WTC11 (cell line): ENCODE data around the gene SPATA9. TPM values are rescaled to one million over a fixed set of nuclear protein-coding genes. Genes with fewer than 3 reads are reported as not detected.
A peak's percentile ranks its signal among the peaks of the same experiment; 100 is the strongest.

Source experiments
- ATAC-seq: fragments of 200-7000 bp; cut with Tn5 transposase; 2 replicates; pipeline ENCODE4 v1.10.0; 2021; ENCODE audit warnings: mild to moderate bottlenecking, moderate library complexity
- CTCF ChIA-PET: fragments of 300-600 bp; sonication (Branson Sonifier 250); formaldehyde crosslinking; loops from one replicate; lab custom pipeline; 2021; ENCODE audit warnings: antibody characterized with exemption; lab: Charles Lee
- POLR2A ChIA-PET: fragments of 350-600 bp; sonication (Branson Sonifier 250); formaldehyde crosslinking; loops from one replicate; lab custom pipeline; 2021; ENCODE audit warnings: antibody characterized with exemption; lab: Charles Lee
- DNase-seq: peaks from one replicate; pipeline ENCODE4 v3.0.0; 2021; ENCODE audit warnings: low spot score
- H3K27ac Mint-ChIP-seq: 2 replicates; pipeline ENCODE4 v1.8.0; 2021; ENCODE audit warnings: mixed read lengths
- H3K27me3 Mint-ChIP-seq: 2 replicates; pipeline ENCODE4 v1.8.0; 2021; ENCODE audit warnings: low read depth, mild to moderate bottlenecking, moderate library complexity, mixed read lengths
- H3K36me3 Mint-ChIP-seq: 2 replicates; pipeline ENCODE4 v1.8.0; 2021; ENCODE audit warnings: mixed read lengths
- H3K4me1 Mint-ChIP-seq: 2 replicates; pipeline ENCODE4 v1.8.0; 2022; ENCODE audit warnings: mixed read lengths
- H3K4me3 Mint-ChIP-seq: 2 replicates; pipeline ENCODE4 v1.8.0; 2021; ENCODE audit warnings: mild to moderate bottlenecking, moderate library complexity, mixed read lengths
- H3K9me3 Mint-ChIP-seq: 2 replicates; pipeline ENCODE4 v1.8.0; 2021; ENCODE audit warnings: mixed read lengths
- ATF6 ChIP-seq: sonication (generic); formaldehyde crosslinking; IDR thresholded peaks from 2 replicates; pipeline ENCODE4 v1.8.1; 2023; ENCODE audit warnings: mild to moderate bottlenecking, missing genetic modification reagents
- CBFB ChIP-seq: sonication (generic); formaldehyde crosslinking; IDR thresholded peaks from 2 replicates; pipeline ENCODE4 v1.8.1; 2022; ENCODE audit warnings: mild to moderate bottlenecking, low read depth, missing genetic modification reagents
- CTCF ChIP-seq: fragments of 200-600 bp; IDR thresholded peaks from 2 replicates; pipeline ENCODE4 v1.8.0; 2022; ENCODE audit warnings: antibody characterized with exemption
- ELF4 ChIP-seq: sonication (generic); formaldehyde crosslinking; IDR thresholded peaks from 2 replicates; pipeline ENCODE4 v1.8.1; 2022; ENCODE audit warnings: low read depth, mild to moderate bottlenecking, moderate library complexity, missing genetic modification reagents
- ESRRA ChIP-seq: sonication (generic); formaldehyde crosslinking; IDR thresholded peaks from 2 replicates; pipeline ENCODE4 v1.8.1; 2022; ENCODE audit warnings: mild to moderate bottlenecking, missing genetic modification reagents, borderline replicate concordance
- HMGA2 ChIP-seq: fragments of 250-450 bp; sonication (Bioruptor Pico); IDR thresholded peaks from 2 replicates; pipeline ENCODE4 v1.4.0; 2021; ENCODE audit warnings: mild to moderate bottlenecking, moderate library complexity
- HMGXB4 ChIP-seq: sonication (generic); formaldehyde crosslinking; IDR thresholded peaks from 2 replicates; pipeline ENCODE4 v1.8.1; 2023; ENCODE audit warnings: mild to moderate bottlenecking, moderate library complexity, missing genetic modification reagents
- IRF1 ChIP-seq: sonication (generic); formaldehyde crosslinking; IDR thresholded peaks from 2 replicates; pipeline ENCODE4 v1.8.0; 2023; ENCODE audit warnings: missing genetic modification reagents
- JAZF1 ChIP-seq: fragments of 250-450 bp; sonication (Bioruptor Pico); IDR thresholded peaks from 2 replicates; pipeline ENCODE4 v1.9.0; 2021; ENCODE audit warnings: moderate library complexity, mild to moderate bottlenecking, inconsistent platforms
- NFATC4 ChIP-seq: fragments of 250-450 bp; sonication (Bioruptor Pico); IDR thresholded peaks from 2 replicates; pipeline ENCODE4 v1.9.0; 2021; ENCODE audit warnings: mild to moderate bottlenecking
- NR1H2 ChIP-seq: sonication (generic); formaldehyde crosslinking; IDR thresholded peaks from 2 replicates; pipeline ENCODE4 v1.9.0; 2021; ENCODE audit warnings: mild to moderate bottlenecking, moderate library complexity, missing genetic modification reagents
- NR2C2 ChIP-seq: sonication (generic); formaldehyde crosslinking; IDR thresholded peaks from 2 replicates; pipeline ENCODE4 v1.8.0; 2022; ENCODE audit warnings: mild to moderate bottlenecking, missing genetic modification reagents
- OVOL2 ChIP-seq: fragments of 250-450 bp; sonication (Bioruptor Pico); IDR thresholded peaks from 2 replicates; pipeline ENCODE4 v1.9.0; 2021; ENCODE audit warnings: mild to moderate bottlenecking, borderline replicate concordance
- SMAD4 ChIP-seq: sonication (generic); formaldehyde crosslinking; IDR thresholded peaks from 2 replicates; pipeline ENCODE4 v1.8.0; 2022; ENCODE audit warnings: mild to moderate bottlenecking, missing genetic modification reagents
- TEAD4 ChIP-seq: sonication (generic); formaldehyde crosslinking; IDR thresholded peaks from 2 replicates; pipeline ENCODE4 v1.8.0; 2022; ENCODE audit warnings: mild to moderate bottlenecking, missing genetic modification reagents
- ZBTB21 ChIP-seq: sonication (generic); formaldehyde crosslinking; IDR thresholded peaks from 2 replicates; pipeline ENCODE4 v1.8.1; 2023; ENCODE audit warnings: mild to moderate bottlenecking, missing genetic modification reagents, borderline replicate concordance
- ZMAT4 ChIP-seq: fragments of 250-450 bp; sonication (Bioruptor Pico); IDR thresholded peaks from 2 replicates; pipeline ENCODE4 v1.9.0; 2021; ENCODE audit warnings: mild to moderate bottlenecking
- ZNF263 ChIP-seq: sonication (generic); formaldehyde crosslinking; IDR thresholded peaks from 2 replicates; pipeline ENCODE4 v1.8.1; 2022; ENCODE audit warnings: low read depth, mild to moderate bottlenecking, moderate library complexity, missing genetic modification reagents
- ZNF317 ChIP-seq: sonication (generic); formaldehyde crosslinking; IDR thresholded peaks from 2 replicates; pipeline ENCODE4 v1.8.1; 2023; ENCODE audit warnings: low read depth, mild to moderate bottlenecking, moderate library complexity, missing genetic modification reagents, borderline replicate concordance
- total RNA-seq: library from RNA; stranded (reverse); gene quantifications from 3 replicates; pipeline ENCODE4 v1.2.3, GENCODE V29; 2021
- TF ChIP-seq, protein P1 (sequence below): sonication (generic); formaldehyde crosslinking; IDR thresholded peaks from 2 replicates; pipeline ENCODE4 v1.8.1; 2023; ENCODE audit warnings: mild to moderate bottlenecking, missing genetic modification reagents, moderate library complexity
- TF ChIP-seq, protein P2 (sequence below): fragments of 250-450 bp; sonication (Bioruptor Pico); IDR thresholded peaks from 2 replicates; pipeline ENCODE4 v1.8.0; 2021; ENCODE audit warnings: mild to moderate bottlenecking

SPATA9 gene
- total RNA-seq, 1 experiment from 2014 or later = not detected

DNA sequence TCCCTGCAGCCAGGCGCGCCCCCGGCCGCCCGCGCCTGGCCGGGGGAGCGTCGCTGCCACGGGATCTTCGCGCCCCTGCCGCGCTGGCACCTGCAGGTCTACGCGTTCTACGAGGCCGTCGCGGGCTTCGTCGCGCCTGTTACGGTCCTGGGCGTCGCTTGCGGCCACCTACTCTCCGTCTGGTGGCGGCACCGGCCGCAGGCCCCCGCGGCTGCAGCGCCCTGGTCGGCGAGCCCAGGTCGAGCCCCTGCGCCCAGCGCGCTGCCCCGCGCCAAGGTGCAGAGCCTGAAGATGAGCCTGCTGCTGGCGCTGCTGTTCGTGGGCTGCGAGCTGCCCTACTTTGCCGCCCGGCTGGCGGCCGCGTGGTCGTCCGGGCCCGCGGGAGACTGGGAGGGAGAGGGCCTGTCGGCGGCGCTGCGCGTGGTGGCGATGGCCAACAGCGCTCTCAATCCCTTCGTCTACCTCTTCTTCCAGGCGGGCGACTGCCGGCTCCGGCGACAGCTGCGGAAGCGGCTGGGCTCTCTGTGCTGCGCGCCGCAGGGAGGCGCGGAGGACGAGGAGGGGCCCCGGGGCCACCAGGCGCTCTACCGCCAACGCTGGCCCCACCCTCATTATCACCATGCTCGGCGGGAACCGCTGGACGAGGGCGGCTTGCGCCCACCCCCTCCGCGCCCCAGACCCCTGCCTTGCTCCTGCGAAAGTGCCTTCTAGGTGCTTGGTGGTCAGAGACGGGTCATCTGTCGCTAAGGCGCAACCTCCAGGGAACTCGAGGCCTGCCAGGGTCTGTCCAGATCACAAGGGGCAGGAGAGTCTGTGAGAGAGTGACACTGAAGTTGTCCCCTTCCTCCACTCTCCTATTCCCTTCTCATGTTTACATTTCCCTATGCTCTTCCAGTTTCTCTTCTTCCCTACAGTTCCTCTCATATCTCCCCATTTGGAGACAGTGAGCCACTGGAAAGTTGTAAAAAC, 61.6 kb downstream of the SPATA9 start (continued):
- 0 out of 2 replicates have a peak, but pooled peaks have one; percentile 71 for TF ChIP-seq SMAD4 (CRISPR knock-in tag)
- TF ChIP-seq OVOL2 (CRISPR knock-in tag) = no peak
- TF ChIP-seq, all 79 proteins: peak for 34

GRCh38 chr5:95620030-95620869, 62.5 kb downstream of the SPATA9 start, which contains the start of gene GPR150:
TSS of gene GPR150 (plus strand) at chr5:95620087. CDS start at chr5:95620276, 189 bp downstream.
- CTCF ChIA-PET = no interaction called here
- Mint-ChIP-seq H3K4me3 (peak within 1 kb of the TSS; percentile 80), H3K9me3 (peaks cover 5% of the 10 kb centered on the region), H3K27ac (no peak within 1 kb of the TSS), H3K4me1 (peaks cover 23% of the 10 kb centered on the region), H3K36me3 (no peaks in the 10 kb centered on the region; the same call in 1 of the 2 replicates), H3K27me3 (peaks cover 64% of the 10 kb centered on the region)
- ATAC-seq (peak; percentile 67), DNase-seq (peak; percentile 59)
- POLR2A ChIA-PET = interaction anchor here (0.6 kb wide), 1 partner anchor 725 kb away, joined by 5 read pairs; no protein-coding TSS in a partner anchor
- no peak for TF ChIP-seq ZBTB21 (CRISPR knock-in tag)
- no peak for TF ChIP-seq HMGA2 (CRISPR knock-in tag)
- no peak for TF ChIP-seq CBFB (CRISPR knock-in tag)
- TF ChIP-seq ZNF317 (CRISPR knock-in tag) = no peak
- TF ChIP-seq TEAD4 (CRISPR knock-in tag) = no peak
- TF ChIP-seq ZNF263 = peak; percentile 9; the same call in 1 of the 2 replicates
- TF ChIP-seq, protein P1, sequence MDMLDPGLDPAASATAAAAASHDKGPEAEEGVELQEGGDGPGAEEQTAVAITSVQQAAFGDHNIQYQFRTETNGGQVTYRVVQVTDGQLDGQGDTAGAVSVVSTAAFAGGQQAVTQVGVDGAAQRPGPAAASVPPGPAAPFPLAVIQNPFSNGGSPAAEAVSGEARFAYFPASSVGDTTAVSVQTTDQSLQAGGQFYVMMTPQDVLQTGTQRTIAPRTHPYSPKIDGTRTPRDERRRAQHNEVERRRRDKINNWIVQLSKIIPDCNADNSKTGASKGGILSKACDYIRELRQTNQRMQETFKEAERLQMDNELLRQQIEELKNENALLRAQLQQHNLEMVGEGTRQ (CRISPR knock-in tag) = 0 out of 2 replicates have a peak, but pooled peaks have one; percentile 19
- peak; percentile 62; the same call in 1 of the 2 replicates for TF ChIP-seq IRF1 (CRISPR knock-in tag)
- TF ChIP-seq CTCF = no peak
- no peak for TF ChIP-seq ATF6 (CRISPR knock-in tag)
- no peak for TF ChIP-seq ZMAT4 (CRISPR knock-in tag)
- TF ChIP-seq ESRRA (CRISPR knock-in tag) = no peak; the same call in 1 of the 2 replicates
- TF ChIP-seq, protein P2, sequence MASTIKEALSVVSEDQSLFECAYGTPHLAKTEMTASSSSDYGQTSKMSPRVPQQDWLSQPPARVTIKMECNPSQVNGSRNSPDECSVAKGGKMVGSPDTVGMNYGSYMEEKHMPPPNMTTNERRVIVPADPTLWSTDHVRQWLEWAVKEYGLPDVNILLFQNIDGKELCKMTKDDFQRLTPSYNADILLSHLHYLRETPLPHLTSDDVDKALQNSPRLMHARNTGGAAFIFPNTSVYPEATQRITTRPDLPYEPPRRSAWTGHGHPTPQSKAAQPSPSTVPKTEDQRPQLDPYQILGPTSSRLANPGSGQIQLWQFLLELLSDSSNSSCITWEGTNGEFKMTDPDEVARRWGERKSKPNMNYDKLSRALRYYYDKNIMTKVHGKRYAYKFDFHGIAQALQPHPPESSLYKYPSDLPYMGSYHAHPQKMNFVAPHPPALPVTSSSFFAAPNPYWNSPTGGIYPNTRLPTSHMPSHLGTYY (CRISPR knock-in tag) = no peak
- TF ChIP-seq JAZF1 (CRISPR knock-in tag) = no peak
- 0 out of 2 replicates have a peak, but pooled peaks have one; percentile 20 for TF ChIP-seq ELF4 (CRISPR knock-in tag)
- TF ChIP-seq HMGXB4 (CRISPR knock-in tag) = peak; percentile 45; the same call in 1 of the 2 replicates
- TF ChIP-seq NR1H2 = no peak
- 0 out of 2 replicates have a peak, but pooled peaks have one; percentile 15 for TF ChIP-seq NR2C2 (CRISPR knock-in tag)
- TF ChIP-seq NFATC4 (CRISPR knock-in tag) = no peak
